HEK293 (cell line): ENCODE measurements around the gene CBX1.
"Not testable (repeated sequence)": the region's sequence is repeated elsewhere in the genome, so short reads cannot be mapped to it uniquely, and the experiment has no call there.

Experiments
- KLF10 ChIP-seq: fragments of 450-650 bp; IDR thresholded peaks from 2 replicates; pipeline ENCODE4 v1.5.1; 2018; ENCODE audit warnings: missing biosample characterization, mild to moderate bottlenecking, missing genetic modification characterization
- YY1 ChIP-seq: fragments of 450-650 bp; formaldehyde crosslinking; IDR thresholded peaks from 2 replicates; pipeline ENCODE4 v1.5.1; 2018; ENCODE audit warnings: missing biosample characterization, missing genetic modification characterization
- ZBTB20 ChIP-seq: fragments of 450-650 bp; formaldehyde crosslinking; IDR thresholded peaks from 2 replicates; pipeline ENCODE4 v1.5.1; 2016; ENCODE audit warnings: missing biosample characterization, missing genetic modification characterization
- ZBTB8A ChIP-seq: fragments of 450-650 bp; formaldehyde crosslinking; IDR thresholded peaks from 2 replicates; pipeline ENCODE4 v1.5.1; 2016; ENCODE audit warnings: missing biosample characterization, missing genetic modification characterization
- ZNF140 ChIP-seq: fragments of 450-650 bp; formaldehyde crosslinking; IDR thresholded peaks from 2 replicates; pipeline ENCODE4 v1.5.1; 2016; ENCODE audit warnings: missing biosample characterization, missing genetic modification characterization
- ZNF214 ChIP-seq: fragments of 450-650 bp; formaldehyde crosslinking; IDR thresholded peaks from 2 replicates; pipeline ENCODE4 v1.5.1; 2017; ENCODE audit warnings: missing biosample characterization, mild to moderate bottlenecking, missing genetic modification characterization, borderline replicate concordance
- ZNF274 ChIP-seq, 2 experiments: fragments of 200-500 bp in 1 of 2; fragments of 450-650 bp in 1 of 2; sonication (Bioruptor generic) in 1 of 2; formaldehyde crosslinking in 1 of 2; IDR thresholded peaks; 2 replicates each; pipeline versions ENCODE4 v1.5.1 to v1.6.1; 2014 to 2016; ENCODE audit warnings: borderline replicate concordance in 1 of 2, inconsistent platforms in 1 of 2, low read length in 1 of 2, missing biosample characterization in 1 of 2, missing genetic modification characterization in 1 of 2
- ZNF747 ChIP-seq: fragments of 450-650 bp; formaldehyde crosslinking; IDR thresholded peaks from 2 replicates; pipeline ENCODE4 v1.5.1; 2016; ENCODE audit warnings: missing biosample characterization, missing genetic modification characterization
- ZNF777 ChIP-seq: fragments of 450-650 bp; formaldehyde crosslinking; IDR thresholded peaks from 2 replicates; pipeline ENCODE4 v1.5.1; 2017; ENCODE audit warnings: missing biosample characterization, missing genetic modification characterization, borderline replicate concordance
- TF ChIP-seq, protein P1 (sequence below): fragments of 450-650 bp; formaldehyde crosslinking; IDR thresholded peaks from 2 replicates; pipeline ENCODE4 v1.5.1; 2016; ENCODE audit warnings: missing biosample characterization, missing genetic modification characterization
- TF ChIP-seq, protein P2 (sequence below): fragments of 450-650 bp; formaldehyde crosslinking; IDR thresholded peaks from 2 replicates; pipeline ENCODE4 v1.5.1; 2016; ENCODE audit warnings: missing biosample characterization, missing genetic modification characterization
- TF ChIP-seq, protein P3 (sequence below): fragments of 450-650 bp; formaldehyde crosslinking; IDR thresholded peaks from 2 replicates; pipeline ENCODE4 v1.5.1; 2016; ENCODE audit warnings: missing biosample characterization, missing genetic modification characterization
- TF ChIP-seq, protein P4 (sequence below): fragments of 450-650 bp; formaldehyde crosslinking; IDR thresholded peaks from 2 replicates; pipeline ENCODE4 v1.5.1; 2016; ENCODE audit warnings: missing biosample characterization, missing genetic modification characterization

DNA sequence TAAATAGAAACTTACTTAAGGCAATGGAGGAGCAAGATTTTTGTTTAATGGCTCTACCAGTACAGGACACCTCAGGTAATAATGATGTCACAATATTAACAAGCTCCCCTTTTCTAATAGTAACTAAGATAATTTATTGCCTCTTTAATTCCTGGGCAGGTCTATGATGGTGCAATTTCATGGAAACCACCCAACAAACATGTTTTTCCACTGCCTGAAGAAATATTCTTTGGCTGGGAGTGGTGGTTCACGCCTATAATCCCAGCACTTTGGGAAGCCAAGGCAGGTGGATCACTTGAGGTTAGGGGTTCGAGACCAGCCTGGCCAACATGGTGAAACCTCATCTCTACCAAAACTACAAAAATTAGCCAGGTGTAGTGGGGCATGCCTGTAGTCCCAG is 33.5 kb downstream of the CBX1 start:
- TF ChIP-seq, protein P1, sequence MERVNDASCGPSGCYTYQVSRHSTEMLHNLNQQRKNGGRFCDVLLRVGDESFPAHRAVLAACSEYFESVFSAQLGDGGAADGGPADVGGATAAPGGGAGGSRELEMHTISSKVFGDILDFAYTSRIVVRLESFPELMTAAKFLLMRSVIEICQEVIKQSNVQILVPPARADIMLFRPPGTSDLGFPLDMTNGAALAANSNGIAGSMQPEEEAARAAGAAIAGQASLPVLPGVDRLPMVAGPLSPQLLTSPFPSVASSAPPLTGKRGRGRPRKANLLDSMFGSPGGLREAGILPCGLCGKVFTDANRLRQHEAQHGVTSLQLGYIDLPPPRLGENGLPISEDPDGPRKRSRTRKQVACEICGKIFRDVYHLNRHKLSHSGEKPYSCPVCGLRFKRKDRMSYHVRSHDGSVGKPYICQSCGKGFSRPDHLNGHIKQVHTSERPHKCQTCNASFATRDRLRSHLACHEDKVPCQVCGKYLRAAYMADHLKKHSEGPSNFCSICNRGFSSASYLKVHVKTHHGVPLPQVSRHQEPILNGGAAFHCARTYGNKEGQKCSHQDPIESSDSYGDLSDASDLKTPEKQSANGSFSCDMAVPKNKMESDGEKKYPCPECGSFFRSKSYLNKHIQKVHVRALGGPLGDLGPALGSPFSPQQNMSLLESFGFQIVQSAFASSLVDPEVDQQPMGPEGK (tag by site-specific recombination), result not testable (repeated sequence)
- not testable (repeated sequence) for TF ChIP-seq ZNF777; ZNF140 (tag by site-specific recombination); ZNF214 (tag by site-specific recombination); ZNF747 (tag by site-specific recombination); ZBTB8A (tag by site-specific recombination); ZNF274 (IDR thresholded peaks at IDR 0.05; ENCODE audit: low read length); ZNF274 (tag by site-specific recombination; IDR thresholded peaks at IDR 0.05; ENCODE audit: borderline replicate concordance); KLF10 (tag by site-specific recombination); YY1 (tag by site-specific recombination); ZBTB20
- TF ChIP-seq, protein P2, sequence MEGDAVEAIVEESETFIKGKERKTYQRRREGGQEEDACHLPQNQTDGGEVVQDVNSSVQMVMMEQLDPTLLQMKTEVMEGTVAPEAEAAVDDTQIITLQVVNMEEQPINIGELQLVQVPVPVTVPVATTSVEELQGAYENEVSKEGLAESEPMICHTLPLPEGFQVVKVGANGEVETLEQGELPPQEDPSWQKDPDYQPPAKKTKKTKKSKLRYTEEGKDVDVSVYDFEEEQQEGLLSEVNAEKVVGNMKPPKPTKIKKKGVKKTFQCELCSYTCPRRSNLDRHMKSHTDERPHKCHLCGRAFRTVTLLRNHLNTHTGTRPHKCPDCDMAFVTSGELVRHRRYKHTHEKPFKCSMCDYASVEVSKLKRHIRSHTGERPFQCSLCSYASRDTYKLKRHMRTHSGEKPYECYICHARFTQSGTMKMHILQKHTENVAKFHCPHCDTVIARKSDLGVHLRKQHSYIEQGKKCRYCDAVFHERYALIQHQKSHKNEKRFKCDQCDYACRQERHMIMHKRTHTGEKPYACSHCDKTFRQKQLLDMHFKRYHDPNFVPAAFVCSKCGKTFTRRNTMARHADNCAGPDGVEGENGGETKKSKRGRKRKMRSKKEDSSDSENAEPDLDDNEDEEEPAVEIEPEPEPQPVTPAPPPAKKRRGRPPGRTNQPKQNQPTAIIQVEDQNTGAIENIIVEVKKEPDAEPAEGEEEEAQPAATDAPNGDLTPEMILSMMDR (tag by site-specific recombination), result not testable (repeated sequence)
- TF ChIP-seq, protein P3, sequence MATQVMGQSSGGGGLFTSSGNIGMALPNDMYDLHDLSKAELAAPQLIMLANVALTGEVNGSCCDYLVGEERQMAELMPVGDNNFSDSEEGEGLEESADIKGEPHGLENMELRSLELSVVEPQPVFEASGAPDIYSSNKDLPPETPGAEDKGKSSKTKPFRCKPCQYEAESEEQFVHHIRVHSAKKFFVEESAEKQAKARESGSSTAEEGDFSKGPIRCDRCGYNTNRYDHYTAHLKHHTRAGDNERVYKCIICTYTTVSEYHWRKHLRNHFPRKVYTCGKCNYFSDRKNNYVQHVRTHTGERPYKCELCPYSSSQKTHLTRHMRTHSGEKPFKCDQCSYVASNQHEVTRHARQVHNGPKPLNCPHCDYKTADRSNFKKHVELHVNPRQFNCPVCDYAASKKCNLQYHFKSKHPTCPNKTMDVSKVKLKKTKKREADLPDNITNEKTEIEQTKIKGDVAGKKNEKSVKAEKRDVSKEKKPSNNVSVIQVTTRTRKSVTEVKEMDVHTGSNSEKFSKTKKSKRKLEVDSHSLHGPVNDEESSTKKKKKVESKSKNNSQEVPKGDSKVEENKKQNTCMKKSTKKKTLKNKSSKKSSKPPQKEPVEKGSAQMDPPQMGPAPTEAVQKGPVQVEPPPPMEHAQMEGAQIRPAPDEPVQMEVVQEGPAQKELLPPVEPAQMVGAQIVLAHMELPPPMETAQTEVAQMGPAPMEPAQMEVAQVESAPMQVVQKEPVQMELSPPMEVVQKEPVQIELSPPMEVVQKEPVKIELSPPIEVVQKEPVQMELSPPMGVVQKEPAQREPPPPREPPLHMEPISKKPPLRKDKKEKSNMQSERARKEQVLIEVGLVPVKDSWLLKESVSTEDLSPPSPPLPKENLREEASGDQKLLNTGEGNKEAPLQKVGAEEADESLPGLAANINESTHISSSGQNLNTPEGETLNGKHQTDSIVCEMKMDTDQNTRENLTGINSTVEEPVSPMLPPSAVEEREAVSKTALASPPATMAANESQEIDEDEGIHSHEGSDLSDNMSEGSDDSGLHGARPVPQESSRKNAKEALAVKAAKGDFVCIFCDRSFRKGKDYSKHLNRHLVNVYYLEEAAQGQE (tag by site-specific recombination), result not testable (repeated sequence)
- TF ChIP-seq, protein P4, sequence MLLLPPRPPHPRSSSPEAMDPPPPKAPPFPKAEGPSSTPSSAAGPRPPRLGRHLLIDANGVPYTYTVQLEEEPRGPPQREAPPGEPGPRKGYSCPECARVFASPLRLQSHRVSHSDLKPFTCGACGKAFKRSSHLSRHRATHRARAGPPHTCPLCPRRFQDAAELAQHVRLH (tag by site-specific recombination), result not testable (repeated sequence)
